Uterus (tissue), 2 donors: ENCODE measurements around the gene NLGN1.

Experiments used
- POLR2A ChIP-seq, 2 donors: fragments of 450-650 bp; IDR thresholded peaks; one replicate each; pipeline ENCODE4 v1.6.1; 2016; ENCODE audit warnings: antibody characterized with exemption in 2 of 2, mild to moderate bottlenecking in 1 of 2, moderate library complexity in 1 of 2
- TF ChIP-seq, protein P1 (sequence below), 4 experiments: fragments of 200-600 bp in 2 of 4; fragments of 450-650 bp in 2 of 4; sonication (generic) in 2 of 4; IDR thresholded peaks; one replicate each; pipeline ENCODE4 v1.5.1; 2016 to 2019; ENCODE audit warnings: antibody characterized with exemption in 4 of 4, mild to moderate bottlenecking in 2 of 4, moderate library complexity in 1 of 4

DNA sequence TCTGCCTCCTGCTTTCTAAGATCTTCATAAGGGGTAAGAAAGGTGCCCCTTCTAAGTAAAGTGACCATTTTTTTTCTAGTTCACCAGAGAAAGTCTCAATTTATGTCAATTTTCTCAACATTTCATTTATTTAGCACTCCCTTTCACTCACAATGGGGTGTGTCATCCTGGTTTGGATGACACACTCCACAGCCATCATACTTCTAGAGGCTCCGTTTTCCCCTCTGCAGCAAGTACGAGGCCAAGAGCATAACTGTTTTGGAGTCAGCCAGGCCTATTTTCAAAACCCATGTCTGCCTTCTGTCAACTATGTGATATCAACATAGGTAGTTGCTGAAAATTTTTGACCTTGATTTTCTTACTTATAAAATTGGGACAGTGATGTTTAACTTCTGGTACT is 703.2 kb downstream of the NLGN1 start:
- no peak for TF ChIP-seq POLR2A (IDR thresholded peaks at IDR 0.05)
- TF ChIP-seq, protein P1, sequence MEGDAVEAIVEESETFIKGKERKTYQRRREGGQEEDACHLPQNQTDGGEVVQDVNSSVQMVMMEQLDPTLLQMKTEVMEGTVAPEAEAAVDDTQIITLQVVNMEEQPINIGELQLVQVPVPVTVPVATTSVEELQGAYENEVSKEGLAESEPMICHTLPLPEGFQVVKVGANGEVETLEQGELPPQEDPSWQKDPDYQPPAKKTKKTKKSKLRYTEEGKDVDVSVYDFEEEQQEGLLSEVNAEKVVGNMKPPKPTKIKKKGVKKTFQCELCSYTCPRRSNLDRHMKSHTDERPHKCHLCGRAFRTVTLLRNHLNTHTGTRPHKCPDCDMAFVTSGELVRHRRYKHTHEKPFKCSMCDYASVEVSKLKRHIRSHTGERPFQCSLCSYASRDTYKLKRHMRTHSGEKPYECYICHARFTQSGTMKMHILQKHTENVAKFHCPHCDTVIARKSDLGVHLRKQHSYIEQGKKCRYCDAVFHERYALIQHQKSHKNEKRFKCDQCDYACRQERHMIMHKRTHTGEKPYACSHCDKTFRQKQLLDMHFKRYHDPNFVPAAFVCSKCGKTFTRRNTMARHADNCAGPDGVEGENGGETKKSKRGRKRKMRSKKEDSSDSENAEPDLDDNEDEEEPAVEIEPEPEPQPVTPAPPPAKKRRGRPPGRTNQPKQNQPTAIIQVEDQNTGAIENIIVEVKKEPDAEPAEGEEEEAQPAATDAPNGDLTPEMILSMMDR (IDR thresholded peaks at IDR 0.05) = no peak
